ENCODE data around the gene CABP5.

DNA sequence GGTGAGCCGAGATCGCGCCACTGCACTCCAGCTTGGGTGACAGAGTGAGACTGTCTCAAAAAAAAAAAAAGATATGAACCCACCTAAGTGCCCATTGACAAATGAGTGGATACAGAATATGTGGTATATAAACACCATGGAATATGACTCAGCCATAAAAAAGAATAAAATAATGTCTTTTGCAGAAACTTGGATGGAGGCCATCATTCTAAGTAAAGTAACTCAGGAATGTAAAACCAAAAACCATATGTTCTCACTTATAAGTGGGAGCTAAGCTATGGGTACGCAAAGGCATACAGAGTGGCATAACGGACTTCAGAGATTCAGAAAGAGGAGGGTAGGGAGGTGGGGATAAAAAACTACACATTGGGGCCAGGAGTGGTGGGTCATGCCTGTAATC lies 37.2 kb upstream of the CABP5 start:
- TF ChIP-seq ZBTB33 (IDR thresholded peaks at IDR 0.05; ENCODE audit: extremely low read depth, insufficient replicate concordance, low read length) (no peak), ZNF274 (IDR thresholded peaks at IDR 0.05; ENCODE audit: low read depth, low read length) (no peak), POLR2A (IDR thresholded peaks at IDR 0.05; ENCODE audit: borderline replicate concordance, extremely low read depth, insufficient read depth, insufficient read length) (no peak), SIN3A (IDR thresholded peaks at IDR 0.05; ENCODE audit: low read depth) (no peak), REST (IDR thresholded peaks at IDR 0.05; ENCODE audit: low read depth) (no peak), EGR1 (IDR thresholded peaks at IDR 0.05; ENCODE audit: low read depth) (no peak), POLR2AphosphoS5 (IDR thresholded peaks at IDR 0.05; ENCODE audit: low read depth, low read length) (no peak), SRF (IDR thresholded peaks at IDR 0.05; ENCODE audit: low read depth) (no peak), YY1 (IDR thresholded peaks at IDR 0.05; ENCODE audit: extremely low read depth, insufficient replicate concordance, low read depth, low read length) (no peak), ELF1 (IDR thresholded peaks at IDR 0.05; ENCODE audit: borderline replicate concordance, low read depth) (no peak), CEBPB (IDR thresholded peaks at IDR 0.05; ENCODE audit: low read depth) (no peak), ZFX (IDR thresholded peaks at IDR 0.05) (no peak)
- TF ChIP-seq, protein P1, sequence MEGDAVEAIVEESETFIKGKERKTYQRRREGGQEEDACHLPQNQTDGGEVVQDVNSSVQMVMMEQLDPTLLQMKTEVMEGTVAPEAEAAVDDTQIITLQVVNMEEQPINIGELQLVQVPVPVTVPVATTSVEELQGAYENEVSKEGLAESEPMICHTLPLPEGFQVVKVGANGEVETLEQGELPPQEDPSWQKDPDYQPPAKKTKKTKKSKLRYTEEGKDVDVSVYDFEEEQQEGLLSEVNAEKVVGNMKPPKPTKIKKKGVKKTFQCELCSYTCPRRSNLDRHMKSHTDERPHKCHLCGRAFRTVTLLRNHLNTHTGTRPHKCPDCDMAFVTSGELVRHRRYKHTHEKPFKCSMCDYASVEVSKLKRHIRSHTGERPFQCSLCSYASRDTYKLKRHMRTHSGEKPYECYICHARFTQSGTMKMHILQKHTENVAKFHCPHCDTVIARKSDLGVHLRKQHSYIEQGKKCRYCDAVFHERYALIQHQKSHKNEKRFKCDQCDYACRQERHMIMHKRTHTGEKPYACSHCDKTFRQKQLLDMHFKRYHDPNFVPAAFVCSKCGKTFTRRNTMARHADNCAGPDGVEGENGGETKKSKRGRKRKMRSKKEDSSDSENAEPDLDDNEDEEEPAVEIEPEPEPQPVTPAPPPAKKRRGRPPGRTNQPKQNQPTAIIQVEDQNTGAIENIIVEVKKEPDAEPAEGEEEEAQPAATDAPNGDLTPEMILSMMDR (IDR thresholded peaks at IDR 0.05 in 2 of 3, conservative IDR thresholded peaks at IDR 0.05 in 1 of 3; ENCODE audit: borderline replicate concordance in 1 of 3, insufficient read depth in 1 of 3, low read depth in 2 of 3, low read length in 2 of 3) = no peak
